IPS-20b (cell line): ENCODE data around the gene UBA3.

Source experiments
- H3K27ac ChIP-seq: one replicate; pipeline ENCODE4 v1.5.1; 2013; ENCODE audit warnings: low read length
- H3K27me3 ChIP-seq: 2 replicates; pipeline ENCODE4 v1.6.1; 2013; ENCODE audit warnings: mild to moderate bottlenecking, low read length, inconsistent platforms; ENCODE audit not compliant: insufficient read depth
- H3K36me3 ChIP-seq: 2 replicates; pipeline ENCODE4 v1.6.1; 2013; ENCODE audit warnings: low read depth, mild to moderate bottlenecking, inconsistent platforms, low read length, moderate library complexity; ENCODE audit not compliant: insufficient read depth
- H3K4me1 ChIP-seq: 2 replicates; pipeline ENCODE4 v1.6.1; 2013; ENCODE audit warnings: mild to moderate bottlenecking, control low read depth, inconsistent platforms, low read length, moderate library complexity; ENCODE audit not compliant: insufficient read depth
- H3K4me3 ChIP-seq: 2 replicates; pipeline ENCODE4 v1.5.1; 2013; ENCODE audit warnings: mild to moderate bottlenecking, low read length, inconsistent platforms
- H3K9ac ChIP-seq: 2 replicates; pipeline ENCODE4 v1.6.1; 2013; ENCODE audit warnings: low read depth, mild to moderate bottlenecking, inconsistent platforms, low read length, moderate library complexity
- H3K9me3 ChIP-seq: 2 replicates; pipeline ENCODE4 v1.6.1; 2013; ENCODE audit warnings: mild to moderate bottlenecking, low read depth, low read length, inconsistent platforms; ENCODE audit not compliant: insufficient read depth

Gene UBA3

GRCh38 chr3:69059688-69060087 is 20.5 kb downstream of the UBA3 start:
- Histone ChIP-seq H3K4me1 (no peaks in the 10 kb centered on the region), H3K36me3 (peaks cover 92% of the 10 kb centered on the region), H3K9me3 (no peaks in the 10 kb centered on the region), H3K9ac (no peak overlapping the region), H3K27me3 (no peaks in the 10 kb centered on the region), H3K4me3 (no peak overlapping the region), H3K27ac (no peak overlapping the region)

- peaks cover 91% of the 10 kb centered on the region for H3K36me3 ChIP-seq
- H3K4me1 ChIP-seq = no peaks in the 10 kb centered on the region
- H3K4me3 ChIP-seq = no peak overlapping the region
- H3K9ac ChIP-seq = no peak overlapping the region
- no peak overlapping the region for H3K27ac ChIP-seq
- no peaks in the 10 kb centered on the region for H3K27me3 ChIP-seq
- no peaks in the 10 kb centered on the region for H3K9me3 ChIP-seq
These were observed 21.3 kb downstream of the UBA3 start for GRCh38 chr3:69058947-69059224.

- H3K36me3 ChIP-seq = peaks cover 85% of the 10 kb centered on the region
- H3K27ac ChIP-seq = no peak overlapping the region
- H3K4me3 ChIP-seq = no peak overlapping the region
- H3K4me1 ChIP-seq = no peaks in the 10 kb centered on the region
- no peaks in the 10 kb centered on the region for H3K9me3 ChIP-seq
- no peak overlapping the region for H3K9ac ChIP-seq
- no peaks in the 10 kb centered on the region for H3K27me3 ChIP-seq
These were observed 21.8 kb downstream of the UBA3 start for GRCh38 chr3:69058180-69058946.

GRCh38 chr3:69052472-69052898 is 27.7 kb downstream of the UBA3 start:
- Histone ChIP-seq H3K9me3 (no peaks in the 10 kb centered on the region), H3K9ac (peak overlapping the region; percentile 84), H3K4me3 (peak overlapping the region; percentile 86), H3K27ac (peak overlapping the region; percentile 81), H3K36me3 (peaks cover 42% of the 10 kb centered on the region), H3K4me1 (no peaks in the 10 kb centered on the region), H3K27me3 (no peaks in the 10 kb centered on the region)

- Histone ChIP-seq H3K9me3 (no peaks in the 10 kb centered on the region), H3K27me3 (no peaks in the 10 kb centered on the region), H3K9ac (peak within 1 kb of the TSS; percentile 84), H3K27ac (peak within 1 kb of the TSS; percentile 81), H3K4me1 (no peaks in the 10 kb centered on the region), H3K4me3 (peak within 1 kb of the TSS; percentile 86), H3K36me3 (peaks cover 42% of the 10 kb centered on the region)
These were observed 28.3 kb downstream of the UBA3 start, which contains the start of gene TMF1 for GRCh38 chr3:69051756-69052471. TMF1 (minus strand) TSS chr3:69052333; CDS start chr3:69052086, 247 bp downstream.

GRCh38 chr3:69048990-69049389 is 31.2 kb downstream of the UBA3 start:
- H3K4me3 ChIP-seq = no peak overlapping the region
- peaks cover 34% of the 10 kb centered on the region for H3K36me3 ChIP-seq

GRCh38 chr3:69044608-69045007 is 35.6 kb downstream of the UBA3 start:
- peaks cover 65% of the 10 kb centered on the region for H3K36me3 ChIP-seq

More at GRCh38 chr3:69048990-69049389, 31.2 kb downstream of the UBA3 start:
- no peaks in the 10 kb centered on the region for H3K9me3 ChIP-seq
- H3K27ac ChIP-seq = no peak overlapping the region
- H3K4me1 ChIP-seq = no peaks in the 10 kb centered on the region
- H3K9ac ChIP-seq = no peak overlapping the region
- H3K27me3 ChIP-seq = no peaks in the 10 kb centered on the region

GRCh38 chr3:69033470-69033869 is 46.7 kb downstream of the UBA3 start:
- Histone ChIP-seq H3K27ac (no peak overlapping the region), H3K27me3 (no peaks in the 10 kb centered on the region), H3K9me3 (no peaks in the 10 kb centered on the region), H3K4me3 (no peak overlapping the region), H3K4me1 (no peaks in the 10 kb centered on the region), H3K36me3 (peaks cover 70% of the 10 kb centered on the region), H3K9ac (no peak overlapping the region)

More at GRCh38 chr3:69044608-69045007, 35.6 kb downstream of the UBA3 start:
- H3K4me1 ChIP-seq = no peaks in the 10 kb centered on the region
- H3K27me3 ChIP-seq = no peaks in the 10 kb centered on the region
- H3K4me3 ChIP-seq = no peak overlapping the region
- H3K9ac ChIP-seq = no peak overlapping the region
- H3K9me3 ChIP-seq = no peaks in the 10 kb centered on the region
- no peak overlapping the region for H3K27ac ChIP-seq

- H3K9me3 ChIP-seq = no peaks in the 10 kb centered on the region
- H3K9ac ChIP-seq = no peak overlapping the region
- H3K27ac ChIP-seq = no peak overlapping the region
- H3K36me3 ChIP-seq = peaks cover 70% of the 10 kb centered on the region
- H3K4me3 ChIP-seq = no peak overlapping the region
- no peaks in the 10 kb centered on the region for H3K4me1 ChIP-seq
- no peaks in the 10 kb centered on the region for H3K27me3 ChIP-seq
These were observed 47.4 kb downstream of the UBA3 start for GRCh38 chr3:69032737-69033136.

GRCh38 chr3:69032142-69032541 is 48.0 kb downstream of the UBA3 start:
- H3K36me3 ChIP-seq = peaks cover 73% of the 10 kb centered on the region
- no peaks in the 10 kb centered on the region for H3K9me3 ChIP-seq
- H3K9ac ChIP-seq = no peak overlapping the region
- H3K27me3 ChIP-seq = no peaks in the 10 kb centered on the region
- H3K27ac ChIP-seq = no peak overlapping the region
- H3K4me3 ChIP-seq = no peak overlapping the region
- H3K4me1 ChIP-seq = no peaks in the 10 kb centered on the region

GRCh38 chr3:69031635-69032034 is 48.5 kb downstream of the UBA3 start:
- Histone ChIP-seq H3K36me3 (peaks cover 71% of the 10 kb centered on the region), H3K4me1 (no peaks in the 10 kb centered on the region), H3K9ac (no peak overlapping the region), H3K27ac (no peak overlapping the region), H3K9me3 (no peaks in the 10 kb centered on the region), H3K27me3 (no peaks in the 10 kb centered on the region), H3K4me3 (no peak overlapping the region)

GRCh38 chr3:69020857-69021256 is 59.3 kb downstream of the UBA3 start:
- H3K4me1 ChIP-seq = peaks cover 7% of the 10 kb centered on the region; the same call in 1 of the 2 replicates
- H3K27ac ChIP-seq = no peak overlapping the region
- peaks cover 25% of the 10 kb centered on the region for H3K36me3 ChIP-seq
- H3K4me3 ChIP-seq = no peak overlapping the region
- H3K9me3 ChIP-seq = no peaks in the 10 kb centered on the region
- H3K9ac ChIP-seq = no peak overlapping the region
- no peaks in the 10 kb centered on the region for H3K27me3 ChIP-seq
